H9 (cell line): ENCODE data around the gene TBCEL. TPM values are rescaled to one million over a fixed set of nuclear protein-coding genes. Genes with fewer than 3 reads are reported as not detected.

Source experiments
- DNase-seq: peaks from one replicate; pipeline ENCODE4 v3.0.0-alpha.2; 2017
- H2AFZ ChIP-seq: one replicate; pipeline ENCODE4 v1.6.1; 2013; ENCODE audit warnings: mild to moderate bottlenecking, low read length, control low read depth, moderate library complexity
- H2AK5ac ChIP-seq: 2 replicates; pipeline ENCODE4 v1.6.1; 2013; ENCODE audit warnings: low read length, control low read depth, mixed read lengths; ENCODE audit not compliant: insufficient read length
- H2BK120ac ChIP-seq: one replicate; pipeline ENCODE4 v1.6.1; 2013; ENCODE audit warnings: low read depth, mild to moderate bottlenecking, low read length, control low read depth, inconsistent platforms; ENCODE audit not compliant: poor library complexity, severe bottlenecking
- H2BK12ac ChIP-seq: 2 replicates; pipeline ENCODE4 v1.6.1; 2013; ENCODE audit warnings: low read length, control low read depth, mixed read lengths, low read depth; ENCODE audit not compliant: insufficient read length
- H2BK15ac ChIP-seq: 2 replicates; pipeline ENCODE4 v1.6.1; 2013; ENCODE audit warnings: low read depth, low read length, control low read depth
- H2BK20ac ChIP-seq: one replicate; pipeline ENCODE4 v1.6.1; 2013; ENCODE audit warnings: low read depth, mild to moderate bottlenecking, low read length, control low read depth, inconsistent platforms; ENCODE audit not compliant: poor library complexity, severe bottlenecking
- H2BK5ac ChIP-seq: 2 replicates; pipeline ENCODE4 v1.6.1; 2013; ENCODE audit warnings: low read length, control low read depth, mixed read lengths; ENCODE audit not compliant: insufficient read length
- H3K14ac ChIP-seq: 2 replicates; pipeline ENCODE4 v1.6.1; 2013; ENCODE audit warnings: low read length, control low read depth; ENCODE audit not compliant: insufficient read depth
- H3K18ac ChIP-seq: 2 replicates; pipeline ENCODE4 v1.6.1; 2013; ENCODE audit warnings: low read depth, mild to moderate bottlenecking, mixed read lengths, low read length, control low read depth; ENCODE audit not compliant: insufficient read length
- H3K23ac ChIP-seq: 2 replicates; pipeline ENCODE4 v1.6.1; 2013; ENCODE audit warnings: low read length, control low read depth, mixed read lengths, low read depth; ENCODE audit not compliant: insufficient read length
- H3K23me2 ChIP-seq: 2 replicates; pipeline ENCODE4 v1.6.1; 2013; ENCODE audit warnings: low read depth, mild to moderate bottlenecking, mixed read lengths, low read length, control low read depth; ENCODE audit not compliant: insufficient read length, poor library complexity, severe bottlenecking
- H3K27ac ChIP-seq: 2 replicates; pipeline ENCODE4 v1.5.1; 2013; ENCODE audit warnings: low read length, control low read depth, mixed read lengths, low read depth; ENCODE audit not compliant: insufficient read length
- H3K27me3 ChIP-seq: 2 replicates; pipeline ENCODE4 v1.6.1; 2013; ENCODE audit warnings: low read length, control low read depth, inconsistent platforms; ENCODE audit not compliant: insufficient read depth
- H3K4ac ChIP-seq: 2 replicates; pipeline ENCODE4 v1.6.1; 2013; ENCODE audit warnings: low read depth, mild to moderate bottlenecking, control low read depth, inconsistent platforms, low read length, moderate library complexity
- H3K4me1 ChIP-seq: 2 replicates; pipeline ENCODE4 v1.6.1; 2013; ENCODE audit warnings: low read length, control low read depth, inconsistent platforms; ENCODE audit not compliant: insufficient read depth
- H3K4me2 ChIP-seq: 2 replicates; pipeline ENCODE4 v1.6.1; 2013; ENCODE audit warnings: low read length, control low read depth, mixed read lengths; ENCODE audit not compliant: insufficient read length, insufficient read depth
- H3K56ac ChIP-seq: 2 replicates; pipeline ENCODE4 v1.6.1; 2013; ENCODE audit warnings: low read depth, mild to moderate bottlenecking, mixed read lengths, low read length, control low read depth; ENCODE audit not compliant: insufficient read length
- H3K79me1 ChIP-seq: 2 replicates; pipeline ENCODE4 v1.6.1; 2013; ENCODE audit warnings: low read depth, mild to moderate bottlenecking, moderate library complexity, low read length, control low read depth, inconsistent platforms; ENCODE audit not compliant: insufficient read depth, poor library complexity, severe bottlenecking
- H3K79me2 ChIP-seq: 2 replicates; pipeline ENCODE4 v1.6.1; 2013; ENCODE audit warnings: low read length, control low read depth, inconsistent platforms; ENCODE audit not compliant: insufficient read depth
- H3K9ac ChIP-seq: 2 replicates; pipeline ENCODE4 v1.6.1; 2013; ENCODE audit warnings: low read length, control low read depth, mixed read lengths; ENCODE audit not compliant: insufficient read length; ENCODE audit errors: extremely low read depth
- H3K9me3 ChIP-seq: one replicate; pipeline ENCODE4 v1.6.1; 2013; ENCODE audit warnings: low read depth, low read length, inconsistent platforms; ENCODE audit not compliant: control insufficient read depth
- H3T11ph ChIP-seq: one replicate; pipeline ENCODE4 v1.6.1; 2013; ENCODE audit warnings: mild to moderate bottlenecking, low read length, control low read depth, inconsistent platforms
- H4K20me1 ChIP-seq: one replicate; pipeline ENCODE4 v1.6.1; 2013; ENCODE audit not compliant: control insufficient read depth, insufficient read length, insufficient read depth
- H4K5ac ChIP-seq: 2 replicates; pipeline ENCODE4 v1.6.1; 2013; ENCODE audit warnings: low read depth, mild to moderate bottlenecking, mixed read lengths, low read length, control low read depth; ENCODE audit not compliant: insufficient read length
- H4K8ac ChIP-seq: replicated peaks from 2 replicates; pipeline ENCODE4 v1.6.1; 2013; ENCODE audit warnings: low read length, control low read depth, mixed read lengths, low read depth; ENCODE audit not compliant: insufficient read length
- H4K91ac ChIP-seq: 2 replicates; pipeline ENCODE4 v1.6.1; 2013; ENCODE audit warnings: low read depth, mild to moderate bottlenecking, moderate library complexity, mixed read lengths, low read length, control low read depth; ENCODE audit not compliant: insufficient read length
- H3K27ac Mint-ChIP-seq, 3 experiments: 2 replicates in 2 of 3; 3 replicates in 1 of 3; pipeline ENCODE4 v1.8.0; 2020 to 2021; ENCODE audit warnings: mixed read lengths in 3 of 3, mild to moderate bottlenecking in 1 of 3, moderate library complexity in 1 of 3
- H3K27me3 Mint-ChIP-seq: 2 replicates; pipeline ENCODE4 v1.8.0; 2021; ENCODE audit warnings: low read depth, mild to moderate bottlenecking, moderate library complexity, mixed read lengths
- H3K36me3 Mint-ChIP-seq, 3 experiments: 2 replicates in 2 of 3; 3 replicates in 1 of 3; pipeline ENCODE4 v1.8.0; 2020 to 2021; ENCODE audit warnings: low read depth in 3 of 3, mixed read lengths in 3 of 3; ENCODE audit not compliant: insufficient read depth in 1 of 3
- H3K4me1 Mint-ChIP-seq, 2 experiments: 2 replicates each; pipeline ENCODE4 v1.8.0; 2020; ENCODE audit warnings: mixed read lengths in 2 of 2
- H3K4me3 Mint-ChIP-seq, 2 experiments: 2 replicates in 1 of 2; 3 replicates in 1 of 2; pipeline ENCODE4 v1.8.0; 2020 to 2021; ENCODE audit warnings: mild to moderate bottlenecking in 2 of 2, mixed read lengths in 2 of 2, moderate library complexity in 1 of 2
- H3K9me3 Mint-ChIP-seq, 2 experiments: 2 replicates in 1 of 2; 3 replicates in 1 of 2; pipeline ENCODE4 v1.8.0; 2020; ENCODE audit warnings: mild to moderate bottlenecking in 2 of 2, mixed read lengths in 2 of 2, moderate library complexity in 1 of 2
- CTCF ChIP-seq: fragments of 200-600 bp; sonication (generic); conservative IDR thresholded peaks from 3 replicates; pipeline ENCODE4 v1.8.0; 2021; ENCODE audit warnings: antibody characterized with exemption, mild to moderate bottlenecking
- WGBS: extraction: QIAGEN DNeasy Blood & Tissue Kit; methylation state at CpG from one replicate; pipeline ENCODE4 v1.1.7; 2013; ENCODE audit warnings: missing lambda C conversion rate, low lambda C conversion rate, mixed read lengths; ENCODE audit not compliant: insufficient read length; ENCODE audit errors: extremely low coverage; 5-methylcytosine and 5-hydroxymethylcytosine counted together
- total RNA-seq: library from RNA; stranded (reverse); gene quantifications from 2 replicates; pipeline ENCODE4 v1.2.1, GENCODE V29; 2021

TBCEL gene
- total RNA-seq, 1 experiment from 2014 or later = 17.3 TPM

GRCh38 chr11:120994091-120994859 lies 29.6 kb upstream of the TBCEL start:
- Histone ChIP-seq H2AFZ (peak overlapping the region; percentile 63), H2AK5ac (no peak overlapping the region), H3K4me2 (no peak overlapping the region), H2BK20ac (no peak overlapping the region), H3K27me3 (no peaks in the 10 kb centered on the region), H3K23ac (no peak overlapping the region), H3K23me2 (no peaks in the 10 kb centered on the region), H2BK15ac (no peak overlapping the region), H4K5ac (no peak overlapping the region), H3K4ac (no peak overlapping the region), H3K18ac (no peak overlapping the region), H3K9me3 (no peaks in the 10 kb centered on the region), H2BK12ac (no peak overlapping the region), H4K91ac (no peak overlapping the region), H3K79me2 (no peaks in the 10 kb centered on the region; the same call in 1 of the 2 replicates), H2BK120ac (no peak overlapping the region), H3T11ph (no peak overlapping the region), H3K79me1 (no peaks in the 10 kb centered on the region), H2BK5ac (no peak overlapping the region), H4K8ac (no peak overlapping the region), H3K27ac (no peak overlapping the region), H3K14ac (no peak overlapping the region), H4K20me1 (no peaks in the 10 kb centered on the region), H3K56ac (no peak overlapping the region), H3K4me1 (peaks cover 7% of the 10 kb centered on the region), H3K9ac (no peak overlapping the region)
- no peak overlapping the region for H3K4me3 Mint-ChIP-seq
- H3K36me3 Mint-ChIP-seq = no peaks in the 10 kb centered on the region
- no peak for DNase-seq
- H3K9me3 Mint-ChIP-seq = no peaks in the 10 kb centered on the region
- peaks cover 8 to 20% of the 10 kb centered on the region in 2 experiments for H3K4me1 Mint-ChIP-seq
- no peak overlapping the region for H3K27ac Mint-ChIP-seq
- H3K27me3 Mint-ChIP-seq = no peaks in the 10 kb centered on the region
- WGBS = no CpG with 5 or more reads among the region's 1 CpG
- TF ChIP-seq CTCF = no peak
